ENCODE data around the gene FOXF2. TPM values are rescaled to one million over a fixed set of nuclear protein-coding genes. Genes with fewer than 3 reads are reported as not detected.

Gene FOXF2
- total RNA-seq, 2 donors from 2014 or later = 0.26 TPM; not detected in 1

GRCh38 chr6:1386038-1386709, 3.2 kb upstream of the FOXF2 start:
- ATAC-seq = no peak
- no peaks in the 10 kb centered on the region for H3K9me3 ChIP-seq
- H3K27me3 ChIP-seq = peaks cover 0 to 52% of the 10 kb centered on the region in 2 donors
- H3K36me3 ChIP-seq (replicated peaks in 1 of 2; ENCODE audit: insufficient read depth in 1 of 2, low read depth in 2 of 2) = no peaks in the 10 kb centered on the region
- TF ChIP-seq CTCF (IDR thresholded peaks at IDR 0.05) = no peak
- peaks cover 45% of the 10 kb centered on the region for H3K4me1 ChIP-seq
- DNase-seq = no peak
- no peak overlapping the region for H3K27ac ChIP-seq
- H3K4me3 ChIP-seq = no peak overlapping the region
- intact Hi-C loops (cut with DNase I) = loop anchor here (5.0 to 10.0 kb wide), 2 partner anchors 594 to 671 kb away; no protein-coding TSS in a partner anchor
- 63 to 74% methylated on average over 4 of the region's 4 CpGs for WGBS, 2 donors

GRCh38 chr6:1387538-1387875, 1.9 kb upstream of the FOXF2 start:
- 31 to 45% methylated on average over 11 of the region's 11 CpGs for WGBS, 2 donors
- TF ChIP-seq CTCF (IDR thresholded peaks at IDR 0.05) (no peak), POLR2A (IDR thresholded peaks at IDR 0.05) (no peak)
- no peak overlapping the region for H3K27ac ChIP-seq

GRCh38 chr6:1387876-1388629, 1.3 kb upstream of the FOXF2 start:
- Histone ChIP-seq H3K4me3 (no peak overlapping the region), H3K4me1 (peaks cover 36% of the 10 kb centered on the region), H3K27ac (no peak overlapping the region), H3K36me3 (replicated peaks in 1 of 2; ENCODE audit: insufficient read depth in 1 of 2, low read depth in 2 of 2) (no peaks in the 10 kb centered on the region), H3K9me3 (no peaks in the 10 kb centered on the region), H3K27me3 (peaks cover 0 to 40% of the 10 kb centered on the region in 2 donors)
- intact Hi-C loops (cut with DNase I) = loop anchor here (5.0 to 10.0 kb wide), 2 partner anchors 596 to 673 kb away; no protein-coding TSS in a partner anchor
- ATAC-seq (no peak), DNase-seq (no peak)
- TF ChIP-seq CTCF (IDR thresholded peaks at IDR 0.05) = no peak
- no peak for TF ChIP-seq POLR2A (IDR thresholded peaks at IDR 0.05)
- WGBS, 2 donors = 18% methylated on average over 17 to 20 of the region's 20 CpGs

More at GRCh38 chr6:1387538-1387875, 1.9 kb upstream of the FOXF2 start:
- no peaks in the 10 kb centered on the region for H3K9me3 ChIP-seq
- H3K36me3 ChIP-seq (replicated peaks in 1 of 2; ENCODE audit: insufficient read depth in 1 of 2, low read depth in 2 of 2) = no peaks in the 10 kb centered on the region
- intact Hi-C loops (cut with DNase I) = loop anchor here (5.0 to 10.0 kb wide), 2 partner anchors 595 to 673 kb away; no protein-coding TSS in a partner anchor
- H3K4me1 ChIP-seq = peaks cover 35% of the 10 kb centered on the region
- no peak overlapping the region for H3K4me3 ChIP-seq
- H3K27me3 ChIP-seq = peaks cover 0 to 43% of the 10 kb centered on the region in 2 donors
- no peak for ATAC-seq
- no peak for DNase-seq

GRCh38 chr6:1388630-1389368, 577 bp upstream of the FOXF2 start:
- no peak overlapping the region for H3K27ac ChIP-seq
- ATAC-seq = no peak
- peaks cover 38% of the 10 kb centered on the region for H3K4me1 ChIP-seq
- H3K9me3 ChIP-seq = no peaks in the 10 kb centered on the region
- no peak for TF ChIP-seq CTCF (IDR thresholded peaks at IDR 0.05)
- no peak for TF ChIP-seq POLR2A (IDR thresholded peaks at IDR 0.05)
- peaks cover 0 to 40% of the 10 kb centered on the region in 2 donors for H3K27me3 ChIP-seq
- intact Hi-C loops (cut with DNase I) = loop anchor here (5.0 to 10.0 kb wide), 2 partner anchors 596 to 674 kb away; no protein-coding TSS in a partner anchor
- DNase-seq = no peak
- H3K36me3 ChIP-seq (replicated peaks in 1 of 2; ENCODE audit: insufficient read depth in 1 of 2, low read depth in 2 of 2) = no peaks in the 10 kb centered on the region
- 4 to 11% methylated on average over 31 to 35 of the region's 36 CpGs for WGBS, 2 donors
- H3K4me3 ChIP-seq = no peak overlapping the region
